WTC11 (cell line): ENCODE measurements around the gene MAT2A. TPM values are rescaled to one million over a fixed set of nuclear protein-coding genes. Genes with fewer than 3 reads are reported as not detected.

Experiments used
- ATAC-seq: fragments of 200-7000 bp; cut with Tn5 transposase; 2 replicates; pipeline ENCODE4 v1.10.0; 2021; ENCODE audit warnings: mild to moderate bottlenecking, moderate library complexity
- CTCF ChIA-PET: fragments of 300-600 bp; sonication (Branson Sonifier 250); formaldehyde crosslinking; loops from one replicate; lab custom pipeline; 2021; ENCODE audit warnings: antibody characterized with exemption; lab: Charles Lee
- POLR2A ChIA-PET: fragments of 350-600 bp; sonication (Branson Sonifier 250); formaldehyde crosslinking; loops from one replicate; lab custom pipeline; 2021; ENCODE audit warnings: antibody characterized with exemption; lab: Charles Lee
- DNase-seq: peaks from one replicate; pipeline ENCODE4 v3.0.0; 2021; ENCODE audit warnings: low spot score
- H3K27ac Mint-ChIP-seq: 2 replicates; pipeline ENCODE4 v1.8.0; 2021; ENCODE audit warnings: mixed read lengths
- H3K27me3 Mint-ChIP-seq: 2 replicates; pipeline ENCODE4 v1.8.0; 2021; ENCODE audit warnings: low read depth, mild to moderate bottlenecking, moderate library complexity, mixed read lengths
- H3K36me3 Mint-ChIP-seq: 2 replicates; pipeline ENCODE4 v1.8.0; 2021; ENCODE audit warnings: mixed read lengths
- H3K4me1 Mint-ChIP-seq: 2 replicates; pipeline ENCODE4 v1.8.0; 2022; ENCODE audit warnings: mixed read lengths
- H3K4me3 Mint-ChIP-seq: 2 replicates; pipeline ENCODE4 v1.8.0; 2021; ENCODE audit warnings: mild to moderate bottlenecking, moderate library complexity, mixed read lengths
- H3K9me3 Mint-ChIP-seq: 2 replicates; pipeline ENCODE4 v1.8.0; 2021; ENCODE audit warnings: mixed read lengths
- FOXJ3 ChIP-seq: sonication (generic); formaldehyde crosslinking; IDR thresholded peaks from 2 replicates; pipeline ENCODE4 v1.9.0; 2021; ENCODE audit warnings: missing genetic modification reagents, mild to moderate bottlenecking, borderline replicate concordance
- FOXP1 ChIP-seq: sonication (generic); formaldehyde crosslinking; IDR thresholded peaks from 2 replicates; pipeline ENCODE4 v1.8.0; 2022; ENCODE audit warnings: missing genetic modification reagents, mild to moderate bottlenecking, moderate library complexity, borderline replicate concordance
- HMGA2 ChIP-seq: fragments of 250-450 bp; sonication (Bioruptor Pico); IDR thresholded peaks from 2 replicates; pipeline ENCODE4 v1.4.0; 2021; ENCODE audit warnings: mild to moderate bottlenecking, moderate library complexity
- SOX15 ChIP-seq: fragments of 250-450 bp; sonication (Bioruptor Pico); IDR thresholded peaks from 2 replicates; pipeline ENCODE4 v1.9.0; 2021; ENCODE audit warnings: mild to moderate bottlenecking
- TEAD4 ChIP-seq: sonication (generic); formaldehyde crosslinking; IDR thresholded peaks from 2 replicates; pipeline ENCODE4 v1.8.0; 2022; ENCODE audit warnings: mild to moderate bottlenecking, missing genetic modification reagents
- ZNF138 ChIP-seq: sonication (generic); formaldehyde crosslinking; conservative IDR thresholded peaks from 2 replicates; pipeline ENCODE4 v1.8.1; 2022; ENCODE audit warnings: mild to moderate bottlenecking, moderate library complexity, missing genetic modification reagents
- total RNA-seq: library from RNA; stranded (reverse); gene quantifications from 3 replicates; pipeline ENCODE4 v1.2.3, GENCODE V29; 2021
- TF ChIP-seq, protein P1 (sequence below): fragments of 250-450 bp; sonication (Bioruptor Pico); IDR thresholded peaks from 2 replicates; pipeline ENCODE4 v1.9.0; 2021; ENCODE audit warnings: mild to moderate bottlenecking
- TF ChIP-seq, protein P2 (sequence below): sonication (generic); formaldehyde crosslinking; IDR thresholded peaks from 2 replicates; pipeline ENCODE4 v1.8.1; 2022; ENCODE audit warnings: missing genetic modification reagents, borderline replicate concordance
- TF ChIP-seq, protein P3 (sequence below): sonication (generic); formaldehyde crosslinking; IDR thresholded peaks from 2 replicates; pipeline ENCODE4 v1.8.1; 2023; ENCODE audit warnings: mild to moderate bottlenecking, missing genetic modification reagents, moderate library complexity
- TF ChIP-seq, protein P4 (sequence below): sonication (generic); formaldehyde crosslinking; IDR thresholded peaks from 2 replicates; pipeline ENCODE4 v1.8.1; 2023; ENCODE audit warnings: mild to moderate bottlenecking, missing genetic modification reagents, moderate library complexity
- TF ChIP-seq, protein P5 (sequence below): sonication (generic); formaldehyde crosslinking; IDR thresholded peaks from 2 replicates; pipeline ENCODE4 v1.8.1; 2023; ENCODE audit warnings: mild to moderate bottlenecking, missing genetic modification reagents, borderline replicate concordance
- TF ChIP-seq, protein P6 (sequence below): fragments of 250-450 bp; sonication (Bioruptor Pico); conservative IDR thresholded peaks from 2 replicates; pipeline ENCODE4 v1.9.0; 2021; ENCODE audit warnings: mild to moderate bottlenecking

Gene MAT2A
- total RNA-seq, 1 experiment from 2014 or later, result 222 TPM

DNA sequence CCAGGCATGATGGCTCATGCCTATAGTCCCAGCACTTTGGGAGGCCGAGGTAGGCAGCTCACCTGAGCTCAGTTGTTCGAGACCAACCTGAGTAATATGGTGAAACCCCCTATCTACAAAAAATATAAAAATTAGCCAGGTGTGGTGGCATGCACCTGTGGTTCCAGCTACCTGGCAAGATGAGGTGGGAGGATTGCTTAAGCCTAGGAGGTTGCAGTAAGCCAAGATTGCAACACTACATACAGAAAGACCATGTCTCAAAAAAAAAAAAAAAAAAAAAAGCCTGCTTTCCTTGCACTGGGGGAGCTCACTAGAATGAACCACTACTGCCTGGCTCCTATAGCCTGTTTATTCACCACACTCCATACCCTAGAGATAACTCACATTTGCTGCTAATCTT, 7.4 kb upstream of the MAT2A start:
- ATAC-seq, result no peak
- TF ChIP-seq FOXJ3 (CRISPR knock-in tag) (no peak), FOXP1 (no peak), ZNF138 (CRISPR knock-in tag) (no peak)
- TF ChIP-seq, protein P1, sequence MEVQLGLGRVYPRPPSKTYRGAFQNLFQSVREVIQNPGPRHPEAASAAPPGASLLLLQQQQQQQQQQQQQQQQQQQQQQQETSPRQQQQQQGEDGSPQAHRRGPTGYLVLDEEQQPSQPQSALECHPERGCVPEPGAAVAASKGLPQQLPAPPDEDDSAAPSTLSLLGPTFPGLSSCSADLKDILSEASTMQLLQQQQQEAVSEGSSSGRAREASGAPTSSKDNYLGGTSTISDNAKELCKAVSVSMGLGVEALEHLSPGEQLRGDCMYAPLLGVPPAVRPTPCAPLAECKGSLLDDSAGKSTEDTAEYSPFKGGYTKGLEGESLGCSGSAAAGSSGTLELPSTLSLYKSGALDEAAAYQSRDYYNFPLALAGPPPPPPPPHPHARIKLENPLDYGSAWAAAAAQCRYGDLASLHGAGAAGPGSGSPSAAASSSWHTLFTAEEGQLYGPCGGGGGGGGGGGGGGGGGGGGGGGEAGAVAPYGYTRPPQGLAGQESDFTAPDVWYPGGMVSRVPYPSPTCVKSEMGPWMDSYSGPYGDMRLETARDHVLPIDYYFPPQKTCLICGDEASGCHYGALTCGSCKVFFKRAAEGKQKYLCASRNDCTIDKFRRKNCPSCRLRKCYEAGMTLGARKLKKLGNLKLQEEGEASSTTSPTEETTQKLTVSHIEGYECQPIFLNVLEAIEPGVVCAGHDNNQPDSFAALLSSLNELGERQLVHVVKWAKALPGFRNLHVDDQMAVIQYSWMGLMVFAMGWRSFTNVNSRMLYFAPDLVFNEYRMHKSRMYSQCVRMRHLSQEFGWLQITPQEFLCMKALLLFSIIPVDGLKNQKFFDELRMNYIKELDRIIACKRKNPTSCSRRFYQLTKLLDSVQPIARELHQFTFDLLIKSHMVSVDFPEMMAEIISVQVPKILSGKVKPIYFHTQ, result no peak
- TF ChIP-seq, protein P2, sequence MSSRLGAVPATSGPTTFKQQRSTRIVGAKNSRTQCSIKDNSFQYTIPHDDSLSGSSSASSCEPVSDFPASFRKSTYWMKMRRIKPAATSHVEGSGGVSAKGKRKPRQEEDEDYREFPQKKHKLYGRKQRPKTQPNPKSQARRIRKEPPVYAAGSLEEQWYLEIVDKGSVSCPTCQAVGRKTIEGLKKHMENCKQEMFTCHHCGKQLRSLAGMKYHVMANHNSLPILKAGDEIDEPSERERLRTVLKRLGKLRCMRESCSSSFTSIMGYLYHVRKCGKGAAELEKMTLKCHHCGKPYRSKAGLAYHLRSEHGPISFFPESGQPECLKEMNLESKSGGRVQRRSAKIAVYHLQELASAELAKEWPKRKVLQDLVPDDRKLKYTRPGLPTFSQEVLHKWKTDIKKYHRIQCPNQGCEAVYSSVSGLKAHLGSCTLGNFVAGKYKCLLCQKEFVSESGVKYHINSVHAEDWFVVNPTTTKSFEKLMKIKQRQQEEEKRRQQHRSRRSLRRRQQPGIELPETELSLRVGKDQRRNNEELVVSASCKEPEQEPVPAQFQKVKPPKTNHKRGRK (CRISPR knock-in tag), result no peak
- TF ChIP-seq, protein P3, sequence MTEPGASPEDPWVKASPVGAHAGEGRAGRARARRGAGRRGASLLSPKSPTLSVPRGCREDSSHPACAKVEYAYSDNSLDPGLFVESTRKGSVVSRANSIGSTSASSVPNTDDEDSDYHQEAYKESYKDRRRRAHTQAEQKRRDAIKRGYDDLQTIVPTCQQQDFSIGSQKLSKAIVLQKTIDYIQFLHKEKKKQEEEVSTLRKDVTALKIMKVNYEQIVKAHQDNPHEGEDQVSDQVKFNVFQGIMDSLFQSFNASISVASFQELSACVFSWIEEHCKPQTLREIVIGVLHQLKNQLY (CRISPR knock-in tag), result no peak
- TF ChIP-seq, protein P4, sequence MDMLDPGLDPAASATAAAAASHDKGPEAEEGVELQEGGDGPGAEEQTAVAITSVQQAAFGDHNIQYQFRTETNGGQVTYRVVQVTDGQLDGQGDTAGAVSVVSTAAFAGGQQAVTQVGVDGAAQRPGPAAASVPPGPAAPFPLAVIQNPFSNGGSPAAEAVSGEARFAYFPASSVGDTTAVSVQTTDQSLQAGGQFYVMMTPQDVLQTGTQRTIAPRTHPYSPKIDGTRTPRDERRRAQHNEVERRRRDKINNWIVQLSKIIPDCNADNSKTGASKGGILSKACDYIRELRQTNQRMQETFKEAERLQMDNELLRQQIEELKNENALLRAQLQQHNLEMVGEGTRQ (CRISPR knock-in tag), result no peak
- TF ChIP-seq, all 79 proteins: peak for 0
- ChIA-PET CTCF (interaction anchor here (1.1 kb wide), 2 partner anchors 20 to 605 kb away, joined by 3 to 4 read pairs; no protein-coding TSS in a partner anchor), POLR2A (interaction anchor here (0.5 kb wide), 1 partner anchor 101 kb away, joined by 4 read pairs; no protein-coding TSS in a partner anchor)
- no peak for DNase-seq
- peaks cover 7% of the 10 kb centered on the region for H3K4me1 Mint-ChIP-seq
- H3K36me3 Mint-ChIP-seq, result no peaks in the 10 kb centered on the region
- H3K27ac Mint-ChIP-seq, result no peak overlapping the region
- H3K4me3 Mint-ChIP-seq, result no peak overlapping the region
- no peaks in the 10 kb centered on the region; the same call in 1 of the 2 replicates for H3K27me3 Mint-ChIP-seq
- H3K9me3 Mint-ChIP-seq, result peaks cover 5% of the 10 kb centered on the region

DNA sequence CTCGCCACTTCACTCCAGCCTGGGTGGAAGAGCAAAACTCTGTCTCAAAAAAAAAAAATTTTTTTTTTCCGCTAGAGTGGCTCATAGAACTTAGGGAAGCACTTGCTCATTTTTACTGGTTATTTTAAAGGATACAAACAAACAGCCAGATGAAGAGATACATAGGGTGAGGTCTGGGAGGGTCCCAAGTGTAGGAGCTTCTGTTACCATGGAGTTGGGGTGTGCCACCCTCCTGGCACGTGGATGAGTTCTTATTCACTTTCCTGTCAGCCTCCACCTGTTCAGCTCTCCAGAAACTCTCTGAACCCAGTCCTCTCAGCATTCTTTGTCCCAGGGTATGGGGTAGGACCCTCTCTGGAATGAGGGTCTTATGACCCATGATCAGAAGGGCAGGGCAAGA, 4.9 kb upstream of the MAT2A start:
- no peak for TF ChIP-seq SOX15 (CRISPR knock-in tag)
- TF ChIP-seq, protein P3 (CRISPR knock-in tag), result no peak
- TF ChIP-seq, protein P5, sequence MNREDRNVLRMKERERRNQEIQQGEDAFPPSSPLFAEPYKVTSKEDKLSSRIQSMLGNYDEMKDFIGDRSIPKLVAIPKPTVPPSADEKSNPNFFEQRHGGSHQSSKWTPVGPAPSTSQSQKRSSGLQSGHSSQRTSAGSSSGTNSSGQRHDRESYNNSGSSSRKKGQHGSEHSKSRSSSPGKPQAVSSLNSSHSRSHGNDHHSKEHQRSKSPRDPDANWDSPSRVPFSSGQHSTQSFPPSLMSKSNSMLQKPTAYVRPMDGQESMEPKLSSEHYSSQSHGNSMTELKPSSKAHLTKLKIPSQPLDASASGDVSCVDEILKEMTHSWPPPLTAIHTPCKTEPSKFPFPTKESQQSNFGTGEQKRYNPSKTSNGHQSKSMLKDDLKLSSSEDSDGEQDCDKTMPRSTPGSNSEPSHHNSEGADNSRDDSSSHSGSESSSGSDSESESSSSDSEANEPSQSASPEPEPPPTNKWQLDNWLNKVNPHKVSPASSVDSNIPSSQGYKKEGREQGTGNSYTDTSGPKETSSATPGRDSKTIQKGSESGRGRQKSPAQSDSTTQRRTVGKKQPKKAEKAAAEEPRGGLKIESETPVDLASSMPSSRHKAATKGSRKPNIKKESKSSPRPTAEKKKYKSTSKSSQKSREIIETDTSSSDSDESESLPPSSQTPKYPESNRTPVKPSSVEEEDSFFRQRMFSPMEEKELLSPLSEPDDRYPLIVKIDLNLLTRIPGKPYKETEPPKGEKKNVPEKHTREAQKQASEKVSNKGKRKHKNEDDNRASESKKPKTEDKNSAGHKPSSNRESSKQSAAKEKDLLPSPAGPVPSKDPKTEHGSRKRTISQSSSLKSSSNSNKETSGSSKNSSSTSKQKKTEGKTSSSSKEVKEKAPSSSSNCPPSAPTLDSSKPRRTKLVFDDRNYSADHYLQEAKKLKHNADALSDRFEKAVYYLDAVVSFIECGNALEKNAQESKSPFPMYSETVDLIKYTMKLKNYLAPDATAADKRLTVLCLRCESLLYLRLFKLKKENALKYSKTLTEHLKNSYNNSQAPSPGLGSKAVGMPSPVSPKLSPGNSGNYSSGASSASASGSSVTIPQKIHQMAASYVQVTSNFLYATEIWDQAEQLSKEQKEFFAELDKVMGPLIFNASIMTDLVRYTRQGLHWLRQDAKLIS (CRISPR knock-in tag), result no peak
- TF ChIP-seq, protein P6, sequence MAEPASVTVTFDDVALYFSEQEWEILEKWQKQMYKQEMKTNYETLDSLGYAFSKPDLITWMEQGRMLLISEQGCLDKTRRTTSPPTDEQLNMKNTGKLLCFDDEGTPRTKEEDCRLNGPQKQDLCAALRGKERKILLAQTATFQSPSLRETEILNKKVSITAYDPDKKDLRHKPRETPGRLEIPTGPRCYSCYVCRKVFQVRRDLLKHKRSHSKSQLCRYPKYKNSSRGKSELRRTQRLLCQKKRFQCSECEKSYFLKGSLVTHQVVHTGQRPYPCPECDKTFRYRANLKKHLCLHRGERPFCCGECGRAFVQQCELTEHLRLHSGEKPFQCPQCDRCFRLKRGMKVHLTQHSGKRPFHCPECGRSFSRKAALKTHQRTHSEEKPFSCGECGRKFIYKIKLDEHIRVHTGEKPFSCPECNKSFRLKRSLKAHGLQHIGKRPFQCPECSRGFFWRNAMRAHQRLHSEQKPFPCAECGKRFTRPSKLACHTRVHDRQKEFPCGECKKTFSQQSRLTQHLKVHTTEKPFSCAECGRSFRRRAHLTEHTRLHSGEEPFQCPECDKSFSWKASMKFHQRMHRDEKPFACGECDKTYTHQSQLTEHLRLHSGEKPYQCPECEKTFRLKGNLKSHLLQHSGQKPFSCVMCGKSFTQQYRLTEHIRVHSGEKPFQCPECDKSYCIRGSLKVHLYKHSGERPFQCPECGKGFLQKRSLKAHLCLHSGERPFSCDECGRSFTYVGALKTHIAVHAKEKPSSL, result no peak
- TF ChIP-seq TEAD4, result no peak
- TF ChIP-seq HMGA2 (CRISPR knock-in tag), result no peak
- Mint-ChIP-seq H3K4me3 (no peak overlapping the region), H3K36me3 (0 out of 2 replicates have a peak, but pooled peaks cover 1% of the 10 kb centered on the region), H3K9me3 (peaks cover 5% of the 10 kb centered on the region), H3K27ac (no peak overlapping the region), H3K27me3 (no peaks in the 10 kb centered on the region; the same call in 1 of the 2 replicates), H3K4me1 (peaks cover 15% of the 10 kb centered on the region)
- DNase-seq (no peak), ATAC-seq (no peak)
- CTCF ChIA-PET, result interaction anchor here (1.4 kb wide), 1 partner anchor 96 kb away, joined by 3 read pairs; no protein-coding TSS in a partner anchor
- POLR2A ChIA-PET, result interaction anchor here (0.6 kb wide), 1 partner anchor 198 kb away, joined by 4 read pairs; no protein-coding TSS in a partner anchor
